ENCODE measurements around the gene ARL3.
A peak's percentile ranks its signal among the peaks of the same experiment; 100 is the strongest.

Gene ARL3

GRCh38 chr10:102649797-102650654, 64.2 kb downstream of the ARL3 start:
- no peak for DNase-seq

DNA sequence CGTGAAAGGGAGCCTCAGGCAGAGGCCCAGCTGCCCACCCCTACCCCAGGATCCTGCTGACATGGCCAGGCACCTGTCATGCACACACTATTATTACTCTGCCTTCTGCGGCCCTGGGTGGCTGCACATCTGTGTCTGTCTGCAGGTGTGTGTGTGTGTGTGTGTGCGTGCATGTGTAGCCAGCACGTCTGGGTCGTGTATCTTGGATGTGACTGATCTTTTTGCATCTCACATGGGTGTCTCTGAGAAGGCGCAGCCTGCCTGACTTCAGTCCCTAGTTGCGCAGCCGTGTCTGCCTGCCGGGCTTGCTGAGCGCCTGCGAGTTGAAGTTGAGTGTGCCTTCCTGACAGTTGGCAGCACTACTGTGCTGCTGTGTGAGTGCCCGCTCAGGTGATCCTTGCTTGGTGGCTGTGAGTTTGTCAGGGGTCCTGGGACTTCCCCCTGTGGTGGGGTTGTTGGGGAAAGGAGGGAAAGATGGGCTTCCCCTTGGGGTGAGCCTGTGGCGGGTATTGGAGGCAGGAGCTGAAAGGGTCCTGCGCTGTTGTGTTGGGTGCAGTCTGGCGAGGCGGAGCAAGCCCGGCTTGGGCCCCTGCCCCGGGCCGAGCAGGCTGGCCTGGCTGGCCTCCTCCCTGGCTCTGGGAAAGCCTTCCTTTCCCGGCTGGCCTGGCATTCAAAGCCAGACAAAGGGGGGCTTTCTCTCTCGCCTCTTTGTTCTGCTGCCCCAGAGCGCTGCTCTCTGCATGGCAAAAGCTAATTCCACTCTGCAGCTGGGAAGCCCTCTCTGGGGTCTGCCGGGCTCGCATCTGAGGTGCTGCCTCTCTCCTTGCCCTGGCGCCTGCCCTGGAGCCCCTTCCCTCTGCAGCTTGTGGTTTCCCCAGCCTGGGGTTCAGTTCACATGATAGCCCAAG, 65.1 kb downstream of the ARL3 start:
- no peak for DNase-seq

- DNase-seq: no peak
These were observed 65.8 kb downstream of the ARL3 start for GRCh38 chr10:102648269-102648888.

DNA sequence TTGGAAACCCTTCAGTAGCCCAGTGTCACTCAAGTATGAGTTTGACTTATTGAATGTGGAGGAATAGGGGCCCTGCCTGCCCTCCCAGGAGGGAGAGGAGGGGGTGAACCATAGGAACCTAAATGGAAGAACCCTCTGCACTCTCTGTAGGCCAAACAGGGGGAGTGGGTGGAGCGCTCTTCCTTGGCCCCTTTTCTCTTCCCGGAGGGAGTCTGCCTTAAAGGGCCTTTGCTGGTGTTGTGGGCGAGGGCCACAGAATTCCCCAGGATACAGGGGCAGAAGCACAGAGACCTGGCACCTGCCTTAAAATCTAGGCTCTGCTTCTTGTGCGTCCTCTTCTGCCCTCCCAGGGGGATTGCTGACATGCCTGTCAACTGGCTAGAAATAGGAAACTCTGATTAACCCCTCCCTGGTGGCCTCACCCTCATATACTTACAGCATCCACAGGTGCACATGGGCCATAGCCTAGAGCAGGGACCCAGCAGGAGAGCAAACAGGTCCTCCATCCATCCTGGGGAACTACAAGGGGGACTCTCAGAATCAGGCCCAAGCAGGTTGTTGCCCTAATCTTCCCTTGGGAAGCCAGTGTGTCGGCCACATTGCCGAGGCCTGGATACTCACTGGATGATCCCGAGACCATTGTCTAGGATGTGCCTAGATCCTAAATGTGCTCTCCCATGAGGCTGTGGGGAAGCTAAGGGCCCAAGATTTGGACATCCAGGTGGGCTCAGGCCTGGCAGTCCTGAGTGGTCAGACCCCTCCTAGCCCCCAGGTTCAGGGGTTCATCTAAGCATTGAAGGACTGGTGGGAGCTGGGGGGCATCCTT, 66.5 kb downstream of the ARL3 start:
- DNase-seq: no peak

DNA sequence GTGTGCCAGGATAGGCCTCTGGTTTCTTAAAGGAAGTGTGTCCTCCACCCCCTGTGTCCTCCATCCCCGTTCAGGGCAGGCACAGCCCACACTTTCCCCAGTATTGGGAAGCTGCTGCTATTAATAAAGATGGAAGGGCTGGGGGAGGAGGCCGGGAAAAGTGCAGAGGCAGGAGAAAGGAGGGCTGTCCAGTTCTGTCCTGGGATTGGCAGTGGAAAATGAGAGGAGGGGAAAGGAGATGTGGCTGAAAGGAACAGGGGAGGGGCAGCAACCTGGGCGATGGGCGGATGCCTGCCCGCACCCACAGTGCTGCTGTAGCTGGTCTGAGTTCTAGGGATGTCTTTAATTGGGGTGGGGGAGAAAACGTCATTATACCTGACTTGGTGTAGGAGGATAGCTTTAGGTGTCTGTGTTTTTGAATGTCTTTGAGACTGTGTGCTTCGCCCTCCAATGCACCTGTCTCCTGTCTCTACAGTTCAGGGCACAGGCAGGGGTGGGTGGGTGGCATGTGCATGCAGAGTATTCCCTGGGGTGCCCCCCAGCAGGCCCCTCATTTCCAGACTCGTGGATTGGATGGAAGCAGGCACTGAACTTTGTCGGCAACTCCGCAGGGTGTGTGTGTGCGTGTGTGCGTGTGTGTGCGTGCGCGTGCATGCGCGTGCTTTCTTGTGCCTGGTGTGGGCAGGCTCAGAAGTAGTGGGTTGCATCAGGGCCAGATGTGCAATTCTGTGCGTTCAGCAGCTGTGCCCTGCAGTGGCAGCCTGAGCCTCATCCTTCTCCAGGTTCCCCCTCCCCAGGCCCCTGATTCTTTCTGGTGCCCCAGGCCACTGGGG, 67.4 kb downstream of the ARL3 start:
- peak; percentile 57 for DNase-seq

DNA sequence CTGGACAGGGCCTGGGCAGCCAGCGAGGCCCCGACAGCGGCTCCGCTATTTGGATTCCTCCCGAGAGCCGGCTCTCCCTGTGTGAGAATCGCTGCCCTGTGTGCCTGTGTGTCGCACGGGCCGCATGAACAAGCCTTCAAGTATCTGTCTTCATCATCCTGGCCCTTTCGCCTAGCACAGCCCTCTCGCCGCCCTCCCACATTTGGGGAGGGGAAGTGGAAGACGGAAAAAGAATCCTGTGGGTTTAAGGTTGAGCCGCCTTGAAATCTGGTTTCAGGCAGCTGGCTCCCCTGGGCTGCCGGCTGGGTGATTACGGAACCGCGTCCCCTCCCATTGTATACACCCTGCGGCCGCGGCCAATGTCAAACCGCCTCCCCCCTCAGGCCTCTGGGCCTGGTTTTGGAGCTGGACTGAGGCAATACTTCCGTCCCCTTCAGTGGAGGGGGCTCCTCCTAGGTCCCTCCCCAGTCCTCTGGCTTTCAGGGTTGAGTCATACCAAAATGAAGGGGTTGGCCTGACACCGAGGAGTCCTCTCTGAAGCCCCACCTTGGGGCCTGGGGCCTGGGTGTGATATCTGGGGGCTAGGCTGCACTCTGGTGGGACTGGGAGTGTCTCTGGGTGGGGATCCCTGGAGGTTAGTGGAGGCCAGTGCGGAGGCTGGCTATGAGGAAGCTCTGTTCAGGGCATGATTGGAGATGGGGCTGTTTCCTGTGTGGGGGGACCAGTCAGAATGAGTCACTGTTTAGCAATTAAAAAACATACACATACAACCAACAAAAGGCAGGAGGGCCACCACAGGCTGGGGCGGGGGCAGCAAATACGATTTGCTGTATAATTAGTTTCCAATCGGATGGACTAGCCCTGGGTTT, 68.2 kb downstream of the ARL3 start:
- DNase-seq: peak; percentile 66

DNA sequence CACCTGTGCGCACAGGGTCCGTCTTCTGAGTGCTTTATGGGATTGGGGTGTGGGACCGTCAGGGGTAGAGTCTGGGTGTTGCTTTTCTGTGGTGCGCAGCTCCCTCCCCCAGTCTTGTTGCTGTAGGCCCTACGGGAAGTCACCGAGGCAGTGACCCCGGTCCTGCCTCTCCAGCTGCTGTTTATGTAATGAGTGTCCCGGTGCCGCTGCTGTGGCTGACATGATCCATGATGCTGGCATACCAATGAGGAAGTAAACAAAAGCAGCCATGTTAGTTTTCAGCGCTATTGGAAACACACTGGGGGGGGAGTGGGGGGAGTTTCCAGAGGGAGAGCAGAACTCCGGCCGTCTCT, 68.8 kb downstream of the ARL3 start:
- DNase-seq: no peak

DNA sequence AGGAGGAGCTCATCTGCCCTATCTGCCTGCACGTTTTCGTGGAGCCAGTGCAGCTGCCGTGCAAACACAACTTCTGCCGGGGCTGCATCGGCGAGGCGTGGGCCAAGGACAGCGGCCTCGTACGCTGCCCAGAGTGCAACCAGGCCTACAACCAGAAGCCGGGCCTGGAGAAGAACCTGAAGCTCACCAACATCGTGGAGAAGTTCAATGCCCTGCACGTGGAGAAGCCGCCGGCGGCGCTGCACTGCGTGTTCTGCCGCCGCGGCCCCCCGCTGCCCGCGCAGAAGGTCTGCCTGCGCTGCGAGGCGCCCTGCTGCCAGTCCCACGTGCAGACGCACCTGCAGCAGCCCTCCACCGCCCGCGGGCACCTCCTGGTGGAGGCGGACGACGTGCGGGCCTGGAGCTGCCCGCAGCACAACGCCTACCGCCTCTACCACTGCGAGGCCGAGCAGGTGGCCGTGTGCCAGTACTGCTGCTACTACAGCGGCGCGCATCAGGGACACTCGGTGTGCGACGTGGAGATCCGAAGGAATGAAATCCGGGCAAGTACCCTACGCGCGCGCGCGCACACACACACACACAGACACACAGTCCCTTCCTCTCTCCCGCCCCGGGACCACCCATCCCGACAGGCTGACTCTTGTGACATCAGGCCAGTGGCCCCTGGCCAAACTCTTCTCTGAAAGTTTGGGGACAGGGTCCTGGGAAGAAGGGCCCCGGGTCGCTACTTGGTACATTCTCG, 69.4 kb downstream of the ARL3 start:
- DNase-seq: peak; percentile 79

- DNase-seq: peak; percentile 64
These were observed 70.0 kb downstream of the ARL3 start, which contains the start of gene TRIM8 for GRCh38 chr10:102644066-102644645. Gene TRIM8 (plus strand): TSS chr10:102644479. CDS start chr10:102644618, 139 bp downstream.

- peak; percentile 50 for DNase-seq
These were observed 70.7 kb downstream of the ARL3 start for GRCh38 chr10:102643336-102644065.

GRCh38 chr10:102642736-102643335, 71.4 kb downstream of the ARL3 start:
- DNase-seq: peak; percentile 57

- DNase-seq: peak; percentile 98
These were observed 72.1 kb downstream of the ARL3 start for GRCh38 chr10:102641880-102642735.

- DNase-seq: no peak
These were observed 72.8 kb downstream of the ARL3 start for GRCh38 chr10:102641402-102641801.

- DNase-seq: no peak
These were observed 74.7 kb downstream of the ARL3 start for GRCh38 chr10:102639537-102639936.

DNA sequence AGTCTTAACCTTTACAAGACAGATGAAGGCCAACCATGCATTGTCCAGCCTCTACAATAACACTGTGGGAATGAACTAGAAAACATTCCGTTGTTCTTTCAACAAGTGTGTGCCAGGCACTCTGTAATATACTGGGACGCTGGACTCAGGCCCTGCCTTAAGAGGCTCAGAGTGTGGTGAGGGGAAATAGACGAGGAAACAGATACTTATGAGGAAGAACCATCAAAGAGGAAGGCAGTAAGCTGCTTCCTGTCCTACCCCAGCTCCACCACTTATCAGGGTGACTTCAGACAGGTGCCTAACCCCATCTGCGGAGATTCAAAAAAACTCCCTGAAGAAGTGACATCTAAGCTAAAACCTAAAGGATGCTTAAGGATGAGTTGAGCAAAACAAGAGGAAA, 78.8 kb downstream of the ARL3 start:
- DNase-seq: no peak

DNA sequence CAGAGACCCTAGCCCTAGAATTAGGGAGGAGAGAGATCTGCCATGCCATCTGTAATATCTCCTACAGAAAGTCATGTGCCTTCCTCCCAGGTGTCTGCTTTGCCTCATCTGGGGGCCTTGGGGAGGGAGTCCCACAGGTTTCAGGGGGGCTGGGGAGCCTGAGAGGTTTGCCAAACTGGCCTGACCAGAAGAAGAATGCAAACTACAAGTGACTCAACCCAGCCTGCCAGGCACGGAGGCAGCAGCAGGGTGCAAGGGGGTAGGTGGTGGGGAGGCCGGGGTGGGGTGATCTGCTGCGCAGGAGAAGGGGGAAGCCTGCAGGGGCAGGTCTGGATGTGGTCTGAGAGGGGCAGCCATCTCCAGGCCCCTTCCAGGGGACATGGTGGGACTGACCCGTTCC, 79.5 kb downstream of the ARL3 start:
- no peak for DNase-seq

DNA sequence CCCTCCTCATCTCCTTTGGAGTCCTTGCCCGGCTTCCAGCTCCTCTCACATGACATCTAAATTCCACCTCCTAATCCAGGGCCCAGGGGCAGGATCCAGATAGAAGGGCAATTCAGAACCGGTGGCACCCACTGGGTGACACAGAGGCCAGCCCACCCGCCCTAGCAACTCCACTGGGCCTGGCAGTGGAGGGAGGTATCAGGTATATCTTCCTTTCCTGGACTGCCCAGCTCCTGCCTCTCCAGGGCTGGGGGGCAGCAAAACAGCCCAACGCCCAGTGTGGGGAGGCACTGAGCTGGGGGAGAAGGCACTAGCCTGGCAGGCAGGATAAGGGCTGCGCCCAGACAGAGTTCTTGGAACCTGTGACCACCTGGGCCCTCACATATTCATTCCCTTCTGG, 80.3 kb downstream of the ARL3 start:
- no peak for DNase-seq
